Upper lobe of left lung (tissue), 6 donors: Measurements from ENCODE around the gene SUSD3. TPM values are rescaled to one million over a fixed set of nuclear protein-coding genes. Genes with fewer than 3 reads are reported as not detected.
A peak's percentile ranks its signal among the peaks of the same experiment; 100 is the strongest.

ENCODE experiments used
- ATAC-seq, 2 donors: fragments of 200-7000 bp; cut with Tn5 transposase; one replicate each; pipeline ENCODE4 v1.9.1; 2022; ENCODE audit warnings: mild to moderate bottlenecking in 2 of 2, moderate library complexity in 2 of 2; ENCODE audit not compliant: low FRiP score in 2 of 2
- DNase-seq, 2 donors: peaks; one replicate each; pipeline ENCODE4 v3.0.0-alpha.2; 2019 to 2020
- H3K27ac ChIP-seq, 4 donors: fragments of 200-600 bp; sonication (generic); one replicate each; pipeline ENCODE4 v1.5.1; 2016 to 2019
- H3K27me3 ChIP-seq, 4 donors: fragments of 200-600 bp; sonication (generic); one replicate each; pipeline ENCODE4 v1.5.1; 2017 to 2019
- H3K36me3 ChIP-seq, 4 donors: fragments of 200-600 bp; sonication (generic); one replicate each; pipeline ENCODE4 v1.5.1; 2016 to 2019
- H3K4me1 ChIP-seq, 4 donors: fragments of 200-600 bp; sonication (generic); one replicate each; pipeline ENCODE4 v1.5.1; 2018 to 2019
- H3K4me3 ChIP-seq, 4 donors: fragments of 200-600 bp; sonication (generic); one replicate each; pipeline ENCODE4 v1.5.1; 2017 to 2019; ENCODE audit warnings: mild to moderate bottlenecking in 2 of 4, moderate library complexity in 1 of 4
- H3K9me3 ChIP-seq, 4 donors: fragments of 200-600 bp; sonication (generic); one replicate each; pipeline ENCODE4 v1.5.1; 2018 to 2019
- CTCF ChIP-seq, 6 experiments: fragments of 450-650 bp in 4 of 6; fragments of 200-600 bp in 2 of 6; sonication (generic) in 2 of 6; IDR thresholded peaks; one replicate each; pipeline ENCODE4 v1.5.1; 2016 to 2019; ENCODE audit warnings: antibody characterized with exemption in 6 of 6
- EP300 ChIP-seq, 4 donors: sonication (generic); formaldehyde crosslinking; IDR thresholded peaks; one replicate each; pipeline ENCODE4 v1.5.1; 2017; ENCODE audit warnings: antibody characterized with exemption in 4 of 4, control low read depth in 2 of 4
- POLR2A ChIP-seq, 4 donors: fragments of 450-650 bp; IDR thresholded peaks; one replicate each; pipeline ENCODE4 v1.5.1; 2016 to 2017; ENCODE audit warnings: antibody characterized with exemption in 4 of 4, mild to moderate bottlenecking in 2 of 4
- POLR2AphosphoS5 ChIP-seq, 2 donors: sonication (generic); formaldehyde crosslinking; IDR thresholded peaks; one replicate each; pipeline ENCODE4 v1.5.1; 2017; ENCODE audit warnings: antibody characterized with exemption in 2 of 2
- WGBS, 2 donors: methylation state at CpG; one replicate each; pipeline ENCODE4 v1.1.5; 2017 to 2018; 5-methylcytosine and 5-hydroxymethylcytosine counted together
- total RNA-seq, 6 donors: library from RNA; depleted of rRNA in 4 of 6; stranded (reverse); fragments of >200 nt in 4 of 6; gene quantifications; one replicate each; pipeline versions ENCODE4 v1.1.0 to v1.2.1, GENCODE V29; 2016 to 2021
- donor health status: DM: no; HTN: no; CAD: no; lungs with moderate emphysema.
- donor health status: DM: no; HTN: yes; CAD: no; lungs with severe emphysema.

The SUSD3 gene
- total RNA-seq, 6 donors from 2014 or later, result 3.9 to 17.8 (median 5.2) TPM

GRCh38 chr9:93059011-93059714, 662 bp downstream of the SUSD3 start:
- TF ChIP-seq POLR2AphosphoS5 (IDR thresholded peaks at IDR 0.05) (no peak), POLR2A (IDR thresholded peaks at IDR 0.05) (no peak), CTCF (IDR thresholded peaks at IDR 0.05) (no peak), EP300 (IDR thresholded peaks at IDR 0.05) (no peak)
- 33 to 54% methylated on average over 18 to 29 of the region's 53 CpGs for WGBS, 2 donors
- no peaks in the 10 kb centered on the region for H3K9me3 ChIP-seq
- H3K4me1 ChIP-seq, result peaks cover 23 to 36% (median 34%) of the 10 kb centered on the region in 4 donors
- H3K27ac ChIP-seq, result peak overlapping the region; percentile 8 to 87 (median 64)
- ATAC-seq (peak in 1 of 2 donors; percentile 29), DNase-seq (peak in 1 of 2 donors; percentile 51)
- H3K4me3 ChIP-seq, result peak overlapping the region; percentile 52 to 66 (median 62)
- H3K27me3 ChIP-seq, result no peaks in the 10 kb centered on the region
- no peaks in the 10 kb centered on the region for H3K36me3 ChIP-seq

DNA sequence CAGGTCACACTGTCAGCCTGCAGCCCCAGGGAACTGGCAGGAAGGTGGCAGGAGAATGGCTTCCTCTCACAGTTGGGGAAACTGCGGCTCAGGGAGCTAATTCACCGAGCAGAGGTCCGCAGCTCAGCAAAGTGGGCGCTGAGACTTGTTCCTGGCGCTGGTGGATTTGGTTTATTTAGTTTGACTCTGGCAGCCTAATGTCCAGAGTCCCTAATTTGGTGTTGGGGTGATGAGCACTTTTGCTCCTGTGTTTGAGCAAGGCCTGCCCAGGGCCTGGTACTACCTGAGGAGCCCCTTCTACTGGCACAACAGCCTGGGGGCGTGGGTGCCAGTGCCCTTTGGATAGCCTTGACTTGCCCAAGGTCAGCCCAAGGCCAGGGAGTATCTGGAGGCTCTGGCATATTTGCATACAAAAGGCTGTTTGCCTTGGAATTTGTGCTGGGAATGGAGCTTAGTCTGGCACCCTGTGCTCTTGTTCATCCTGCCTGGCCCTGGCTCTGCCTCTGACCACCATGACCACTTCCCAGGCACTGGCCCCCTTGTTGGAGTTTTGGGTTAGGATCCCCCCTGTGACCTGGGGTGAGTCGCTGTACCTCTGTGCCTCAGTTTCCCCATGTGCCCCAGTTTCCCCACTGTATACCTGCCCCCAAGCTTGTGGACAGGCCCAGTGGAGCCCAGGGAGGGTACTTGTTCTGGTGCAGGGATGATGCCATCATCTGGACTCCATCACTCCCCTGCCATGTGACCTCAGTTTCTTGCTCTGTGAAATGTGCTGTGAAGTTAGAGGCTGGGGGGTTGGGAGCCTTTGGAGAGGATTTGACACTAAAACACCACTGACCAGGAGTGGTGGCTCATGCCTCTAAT, 1.4 kb downstream of the SUSD3 start:
- H3K36me3 ChIP-seq, result no peaks in the 10 kb centered on the region
- ATAC-seq (no peak), DNase-seq (no peak)
- no peaks in the 10 kb centered on the region for H3K27me3 ChIP-seq
- H3K9me3 ChIP-seq, result no peaks in the 10 kb centered on the region
- H3K27ac ChIP-seq, result peak overlapping the region in 3 of 4 donors; percentile 8 to 87 (median 73)
- 61 to 86% methylated on average over 1 to 7 of the region's 7 CpGs for WGBS, 2 donors
- H3K4me1 ChIP-seq, result peaks cover 16 to 34% (median 30%) of the 10 kb centered on the region in 4 donors
- no peak for TF ChIP-seq CTCF (IDR thresholded peaks at IDR 0.05)
- no peak for TF ChIP-seq EP300 (IDR thresholded peaks at IDR 0.05)
- TF ChIP-seq POLR2A (IDR thresholded peaks at IDR 0.05), result no peak
- TF ChIP-seq POLR2AphosphoS5 (IDR thresholded peaks at IDR 0.05), result no peak
- peak overlapping the region in 3 of 4 donors; percentile 59 to 66 (median 64) for H3K4me3 ChIP-seq

DNA sequence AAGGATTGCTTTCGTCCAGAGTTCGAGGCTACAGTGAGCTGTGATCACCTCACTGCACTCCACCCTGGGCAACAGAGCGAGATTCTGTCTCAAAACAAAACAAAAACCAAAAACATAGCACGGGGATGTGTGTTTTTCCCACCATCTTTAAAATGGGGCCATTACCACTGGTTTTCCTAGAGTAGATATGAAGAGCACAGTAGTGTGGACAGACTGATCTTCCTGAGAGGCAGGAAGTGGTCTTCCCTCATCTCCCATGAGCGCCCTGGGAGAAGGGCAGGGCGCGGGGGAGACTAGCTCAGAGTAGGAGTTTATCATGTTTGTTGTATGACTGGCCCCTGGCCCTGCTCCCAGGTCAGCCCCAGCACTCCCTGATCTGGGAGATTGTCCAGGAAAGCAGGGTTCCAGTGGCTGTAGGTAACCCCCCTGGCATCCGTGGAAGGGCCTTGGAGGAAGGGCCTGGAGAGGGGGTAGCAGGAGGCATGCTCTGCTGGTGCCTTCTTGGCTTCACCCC, 2.3 kb downstream of the SUSD3 start:
- Histone ChIP-seq H3K27ac (peak overlapping the region in 1 of 4 donors; percentile 6), H3K36me3 (no peaks in the 10 kb centered on the region), H3K27me3 (no peaks in the 10 kb centered on the region), H3K9me3 (no peaks in the 10 kb centered on the region), H3K4me1 (peaks cover 16 to 35% (median 30%) of the 10 kb centered on the region in 4 donors), H3K4me3 (no peak overlapping the region)
- 70 to 85% methylated on average over 8 of the region's 8 CpGs for WGBS, 2 donors
- no peak for TF ChIP-seq EP300 (IDR thresholded peaks at IDR 0.05)
- no peak for ATAC-seq
- no peak for DNase-seq

DNA sequence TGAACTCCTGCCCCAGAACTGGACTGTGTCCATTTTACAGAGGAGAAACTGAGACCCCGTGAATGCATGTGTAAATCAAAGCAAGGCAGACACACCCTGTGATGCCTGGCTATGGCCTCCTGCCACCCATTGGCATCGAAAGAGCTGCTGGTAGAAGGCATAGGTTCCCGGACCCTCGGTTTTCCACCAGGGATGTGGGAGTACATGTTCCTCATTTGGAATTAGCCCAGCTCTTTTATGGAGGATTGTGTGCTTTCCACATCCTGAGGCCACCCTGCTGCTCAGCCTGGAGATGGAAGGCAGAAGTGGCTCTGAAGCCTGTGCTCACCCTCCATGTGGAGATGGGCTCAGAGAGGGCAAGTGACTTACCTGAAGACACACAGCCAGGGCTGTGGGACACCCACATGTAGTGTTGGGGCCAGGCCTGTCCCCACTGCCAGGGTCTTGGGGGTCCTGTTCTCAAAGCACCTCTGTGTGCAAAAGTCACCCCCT, 2.8 kb downstream of the SUSD3 start:
- Histone ChIP-seq H3K36me3 (no peaks in the 10 kb centered on the region), H3K4me1 (peaks cover 16 to 35% (median 30%) of the 10 kb centered on the region in 4 donors), H3K4me3 (no peak overlapping the region), H3K9me3 (no peaks in the 10 kb centered on the region), H3K27me3 (no peaks in the 10 kb centered on the region), H3K27ac (peak overlapping the region in 1 of 4 donors; percentile 54)
- 95 to 100% methylated on average over 3 to 4 of the region's 4 CpGs for WGBS, 2 donors
- no peak for TF ChIP-seq POLR2A (IDR thresholded peaks at IDR 0.05)
- DNase-seq, result no peak
- no peak for ATAC-seq

- ATAC-seq (no peak), DNase-seq (no peak)
- Histone ChIP-seq H3K9me3 (no peaks in the 10 kb centered on the region), H3K27ac (peak overlapping the region in 1 of 4 donors; percentile 54), H3K4me3 (no peak overlapping the region), H3K4me1 (peaks cover 16 to 35% (median 30%) of the 10 kb centered on the region in 4 donors), H3K36me3 (no peaks in the 10 kb centered on the region), H3K27me3 (no peaks in the 10 kb centered on the region)
- TF ChIP-seq EP300 (IDR thresholded peaks at IDR 0.05), result no peak
- WGBS, 2 donors, result 84 to 89% methylated on average over 19 of the region's 19 CpGs
Measured at GRCh38 chr9:93061791-93062763, 3.6 kb downstream of the SUSD3 start.
